SIG-M5 treated with dmso at 0.1 percent for 504 hours (cell line): ENCODE results near the gene AP2S1.
A peak's percentile ranks its signal among the peaks of the same experiment; 100 is the strongest.
"Not testable (repeated sequence)": the region's sequence is repeated elsewhere in the genome, so short reads cannot be mapped to it uniquely, and the experiment has no call there.

Source experiments
- DNase-seq: peaks from one replicate; lab custom pipeline; 2025; ENCODE audit not compliant: unreplicated experiment; lab: John Stamatoyannopoulos, UW

AP2S1 gene

GRCh38 chr19:46809534-46810272 is 40.9 kb downstream of the AP2S1 start:
- DNase-seq = no peak

GRCh38 chr19:46806656-46807055 is 44.0 kb downstream of the AP2S1 start:
- no peak for DNase-seq

GRCh38 chr19:46804432-46804831 is 46.2 kb downstream of the AP2S1 start:
- DNase-seq = not testable (repeated sequence)

- no peak for DNase-seq
These were observed 47.1 kb downstream of the AP2S1 start for GRCh38 chr19:46803555-46803954.

GRCh38 chr19:46802152-46802551 is 48.5 kb downstream of the AP2S1 start:
- no peak for DNase-seq

- no peak for DNase-seq
These were observed 51.9 kb downstream of the AP2S1 start for GRCh38 chr19:46798713-46799112.

- DNase-seq = no peak
These were observed 52.8 kb downstream of the AP2S1 start for GRCh38 chr19:46797881-46798280.

GRCh38 chr19:46791944-46792343 is 58.7 kb downstream of the AP2S1 start:
- DNase-seq = peak; percentile 60

- DNase-seq = no peak
These were observed 61.3 kb downstream of the AP2S1 start for GRCh38 chr19:46789371-46789770.

GRCh38 chr19:46788968-46789338 is 61.7 kb downstream of the AP2S1 start:
- no peak for DNase-seq

GRCh38 chr19:46788262-46788967 is 62.2 kb downstream of the AP2S1 start, which contains the start of gene SLC1A5:
Gene SLC1A5 (minus strand): TSS chr19:46788594. CDS start chr19:46787965, 629 bp downstream.
- DNase-seq = peak; percentile 96
